Stimulated activated CD4-positive, alpha-beta T cell treated with anti-CD3 and anti-CD28 coated beads, Interleukin-1b, Interleukin-23, amount 100 ng/mL, for 4 hours (primary cell): ENCODE measurements around the gene GIGYF1.
"Not testable (repeated sequence)": the region's sequence is repeated elsewhere in the genome, so short reads cannot be mapped to it uniquely, and the experiment has no call there.

Source experiments
- DNase-seq, 2 donors: peaks; one replicate each; pipeline ENCODE4 v3.0.0-alpha.2; 2020; ENCODE audit warnings: low read depth in 2 of 2

Gene GIGYF1

GRCh38 chr7:100673302-100673941 is 20.6 kb downstream of the GIGYF1 start, which contains the start of gene GNB2:
Gene GNB2, plus strand, starts transcription at chr7:100673740. Its CDS starts 2,526 bp downstream, at chr7:100676266.
- DNase-seq = peak; percentile 97 to 99

GRCh38 chr7:100671353-100672327 is 22.4 kb downstream of the GIGYF1 start:
- DNase-seq = no peak

- DNase-seq = no peak
Observed at GRCh38 chr7:100670074-100670473, 24.0 kb downstream of the GIGYF1 start.

- DNase-seq = not testable (repeated sequence)
Observed at GRCh38 chr7:100669106-100669505, 24.9 kb downstream of the GIGYF1 start.

- DNase-seq = no peak
Observed at GRCh38 chr7:100668069-100668449, 26.0 kb downstream of the GIGYF1 start.

GRCh38 chr7:100667331-100668068 is 26.6 kb downstream of the GIGYF1 start:
- no peak for DNase-seq

- no peak for DNase-seq
Observed at GRCh38 chr7:100665168-100665726, 28.8 kb downstream of the GIGYF1 start.

GRCh38 chr7:100662194-100662776 is 31.8 kb downstream of the GIGYF1 start:
- not testable (repeated sequence) for DNase-seq

GRCh38 chr7:100655908-100656674 is 38.0 kb downstream of the GIGYF1 start, which contains the start of gene ACTL6B:
Gene ACTL6B, minus strand, starts transcription at chr7:100656448. Its CDS starts 94 bp downstream, at chr7:100656354.
- peak in 1 of 2 donors; percentile 47 for DNase-seq

- DNase-seq = no peak
Observed at GRCh38 chr7:100654908-100655831, 38.9 kb downstream of the GIGYF1 start.

GRCh38 chr7:100649826-100650565 is 44.1 kb downstream of the GIGYF1 start:
- no peak for DNase-seq

GRCh38 chr7:100642534-100642907 is 51.5 kb downstream of the GIGYF1 start:
- no peak for DNase-seq

GRCh38 chr7:100641860-100642533 is 52.1 kb downstream of the GIGYF1 start:
- no peak for DNase-seq

GRCh38 chr7:100641463-100641859 is 52.6 kb downstream of the GIGYF1 start, which contains the start of gene TFR2:
Gene TFR2, minus strand, starts transcription at chr7:100641552. Its CDS starts 43 bp downstream, at chr7:100641509.
- no peak for DNase-seq

GRCh38 chr7:100640517-100641440 is 53.3 kb downstream of the GIGYF1 start:
- DNase-seq = no peak

GRCh38 chr7:100639995-100640516 is 54.0 kb downstream of the GIGYF1 start:
- no peak for DNase-seq
